Astrocyte (in vitro differentiated cells and primary cell): ENCODE measurements around the gene ANGPTL4.
"Not testable (repeated sequence)": the region's sequence is repeated elsewhere in the genome, so short reads cannot be mapped to it uniquely, and the experiment has no call there.

Source experiments
- CTCF ChIP-seq: IDR thresholded peaks from 2 replicates; pipeline ENCODE4 v1.5.1; 2011; ENCODE audit warnings: low read depth, mild to moderate bottlenecking, inconsistent platforms, low read length, moderate library complexity; ENCODE audit not compliant: insufficient read depth
- EZH2 ChIP-seq: IDR thresholded peaks from 2 replicates; pipeline ENCODE4 v1.6.1; 2012; ENCODE audit warnings: mild to moderate bottlenecking, low read length, inconsistent platforms; ENCODE audit not compliant: insufficient read depth

- not testable (repeated sequence) for TF ChIP-seq CTCF, EZH2
Observed at GRCh38 chr19:8386419-8386818, 22.5 kb downstream of the ANGPTL4 start.
